Measurements from ENCODE around the gene DCP1A. TPM values are rescaled to one million over a fixed set of nuclear protein-coding genes. Genes with fewer than 3 reads are reported as not detected.
A peak's percentile ranks its signal among the peaks of the same experiment; 100 is the strongest.
"Not testable (repeated sequence)": the region's sequence is repeated elsewhere in the genome, so short reads cannot be mapped to it uniquely, and the experiment has no call there.

The DCP1A gene
- total RNA-seq, 2 donors from 2014 or later, result 28.5 to 33.2 TPM

GRCh38 chr3:53354945-53355498, 7.7 kb upstream of the DCP1A start:
- Histone ChIP-seq H3K27ac (no peak overlapping the region), H3K36me3 (no peaks in the 10 kb centered on the region), H3K4me3 (no peak overlapping the region), H3K27me3 (replicated peaks; ENCODE audit: insufficient read depth) (no peaks in the 10 kb centered on the region), H3K9me3 (no peaks in the 10 kb centered on the region), H3K4me1 (ENCODE audit: control insufficient read depth in 1 of 2, low read depth in 2 of 2) (no peaks in the 10 kb centered on the region)
- TF ChIP-seq, protein P1, sequence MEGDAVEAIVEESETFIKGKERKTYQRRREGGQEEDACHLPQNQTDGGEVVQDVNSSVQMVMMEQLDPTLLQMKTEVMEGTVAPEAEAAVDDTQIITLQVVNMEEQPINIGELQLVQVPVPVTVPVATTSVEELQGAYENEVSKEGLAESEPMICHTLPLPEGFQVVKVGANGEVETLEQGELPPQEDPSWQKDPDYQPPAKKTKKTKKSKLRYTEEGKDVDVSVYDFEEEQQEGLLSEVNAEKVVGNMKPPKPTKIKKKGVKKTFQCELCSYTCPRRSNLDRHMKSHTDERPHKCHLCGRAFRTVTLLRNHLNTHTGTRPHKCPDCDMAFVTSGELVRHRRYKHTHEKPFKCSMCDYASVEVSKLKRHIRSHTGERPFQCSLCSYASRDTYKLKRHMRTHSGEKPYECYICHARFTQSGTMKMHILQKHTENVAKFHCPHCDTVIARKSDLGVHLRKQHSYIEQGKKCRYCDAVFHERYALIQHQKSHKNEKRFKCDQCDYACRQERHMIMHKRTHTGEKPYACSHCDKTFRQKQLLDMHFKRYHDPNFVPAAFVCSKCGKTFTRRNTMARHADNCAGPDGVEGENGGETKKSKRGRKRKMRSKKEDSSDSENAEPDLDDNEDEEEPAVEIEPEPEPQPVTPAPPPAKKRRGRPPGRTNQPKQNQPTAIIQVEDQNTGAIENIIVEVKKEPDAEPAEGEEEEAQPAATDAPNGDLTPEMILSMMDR (IDR thresholded peaks at IDR 0.05), result no peak
- DNase-seq (ENCODE audit: low spot score) (no peak), ATAC-seq (ENCODE audit: insufficient number of reproducible peaks, low FRiP score, low read depth) (no peak)

- no peak overlapping the region for H3K27ac ChIP-seq
- no peak for DNase-seq (ENCODE audit: low spot score)
- TF ChIP-seq, protein P1 (IDR thresholded peaks at IDR 0.05), result no peak
- H3K4me3 ChIP-seq, result no peak overlapping the region
- peaks cover 0 to 1% of the 10 kb centered on the region in 2 donors for H3K4me1 ChIP-seq (ENCODE audit: control insufficient read depth in 1 of 2, low read depth in 2 of 2)
- ATAC-seq (ENCODE audit: insufficient number of reproducible peaks, low FRiP score, low read depth), result no peak
- no peaks in the 10 kb centered on the region for H3K9me3 ChIP-seq
- H3K36me3 ChIP-seq, result no peaks in the 10 kb centered on the region
- H3K27me3 ChIP-seq (replicated peaks; ENCODE audit: insufficient read depth), result no peaks in the 10 kb centered on the region
Observed at GRCh38 chr3:53353202-53353601, 5.9 kb upstream of the DCP1A start.

DNA sequence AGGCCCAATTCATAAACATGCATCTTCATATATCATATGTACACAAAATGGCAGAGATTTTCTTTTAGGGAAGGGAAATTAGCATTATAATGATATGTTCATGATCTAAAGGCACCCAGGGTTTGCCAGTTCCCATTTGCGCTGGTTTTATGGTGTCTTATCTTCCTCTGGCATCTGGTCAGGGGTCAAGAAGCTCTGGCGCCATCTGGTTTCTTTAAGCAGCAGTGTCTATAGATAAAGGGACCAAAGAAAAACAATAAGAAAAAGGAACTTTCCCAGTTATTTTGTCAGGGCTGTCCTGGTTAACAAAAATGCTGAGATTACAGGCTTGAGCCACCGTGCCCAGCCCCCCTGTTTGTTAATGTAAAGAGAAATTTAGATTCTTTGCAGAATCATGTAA, 3.3 kb upstream of the DCP1A start:
- peaks cover 2 to 17% of the 10 kb centered on the region in 2 donors for H3K4me1 ChIP-seq (ENCODE audit: control insufficient read depth in 1 of 2, low read depth in 2 of 2)
- H3K27me3 ChIP-seq (replicated peaks; ENCODE audit: insufficient read depth), result no peaks in the 10 kb centered on the region
- ATAC-seq (ENCODE audit: insufficient number of reproducible peaks, low FRiP score, low read depth), result no peak
- TF ChIP-seq, protein P1 (IDR thresholded peaks at IDR 0.05), result no peak
- H3K27ac ChIP-seq, result no peak overlapping the region
- H3K36me3 ChIP-seq, result no peaks in the 10 kb centered on the region
- DNase-seq (ENCODE audit: low spot score), result no peak
- no peaks in the 10 kb centered on the region for H3K9me3 ChIP-seq
- H3K4me3 ChIP-seq, result no peak overlapping the region

DNA sequence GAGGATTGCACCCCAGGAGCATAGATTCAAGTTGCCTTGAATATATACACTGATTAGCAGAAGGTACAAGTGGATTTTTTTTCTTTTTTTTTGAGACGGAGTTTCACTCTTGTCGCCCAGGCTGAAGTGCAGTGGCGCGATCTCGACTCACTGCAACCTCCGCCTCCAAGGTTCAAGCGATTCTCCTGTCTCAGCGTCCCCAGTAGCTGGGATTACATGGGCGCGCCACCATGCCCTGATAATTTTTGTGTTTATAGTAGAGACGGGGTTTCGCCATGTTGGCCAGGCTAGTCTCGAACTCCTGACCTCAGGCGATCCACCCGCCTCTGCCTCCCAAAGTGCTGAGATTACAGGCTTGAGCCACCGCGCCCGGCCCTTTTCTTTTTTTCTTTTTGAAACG, 775 bp upstream of the DCP1A start:
- not testable (repeated sequence) for H3K9me3 ChIP-seq; ATAC-seq (ENCODE audit: insufficient number of reproducible peaks, low FRiP score, low read depth); DNase-seq (ENCODE audit: low spot score)

GRCh38 chr3:53346922-53347260, 452 bp downstream of the DCP1A start:
- ATAC-seq (ENCODE audit: insufficient number of reproducible peaks, low FRiP score, low read depth) (no peak), DNase-seq (ENCODE audit: low spot score) (no peak)
- no peaks in the 10 kb centered on the region for H3K9me3 ChIP-seq
- H3K4me3 ChIP-seq, result peak overlapping the region; percentile 100
- H3K36me3 ChIP-seq, result peaks cover 7% of the 10 kb centered on the region
- H3K27me3 ChIP-seq (replicated peaks; ENCODE audit: insufficient read depth), result no peaks in the 10 kb centered on the region
- peak overlapping the region; percentile 88 to 94 for H3K27ac ChIP-seq
- peaks cover 20 to 36% of the 10 kb centered on the region in 2 donors for H3K4me1 ChIP-seq (ENCODE audit: control insufficient read depth in 1 of 2, low read depth in 2 of 2)
- TF ChIP-seq, protein P1 (IDR thresholded peaks at IDR 0.05), result no peak

More for the DNA sequence above, 775 bp upstream of the DCP1A start:
- peaks cover 14 to 36% of the 10 kb centered on the region in 2 donors for H3K4me1 ChIP-seq (ENCODE audit: control insufficient read depth in 1 of 2, low read depth in 2 of 2)
- H3K4me3 ChIP-seq, result peak overlapping the region; percentile 100
- not testable (repeated sequence) for H3K36me3 ChIP-seq; H3K27me3 ChIP-seq (replicated peaks; ENCODE audit: insufficient read depth)
- H3K27ac ChIP-seq, result peak overlapping the region; percentile 88 to 94

- ATAC-seq (ENCODE audit: insufficient number of reproducible peaks, low FRiP score, low read depth), result no peak
- TF ChIP-seq, protein P1 (IDR thresholded peaks at IDR 0.05), result no peak
- peak overlapping the region; percentile 88 to 94 for H3K27ac ChIP-seq
Observed at GRCh38 chr3:53346514-53346913, 829 bp downstream of the DCP1A start.

More at GRCh38 chr3:53346514-53346913, 829 bp downstream of the DCP1A start:
- no peak for DNase-seq (ENCODE audit: low spot score)
- Histone ChIP-seq H3K4me3 (peak overlapping the region; percentile 100), H3K27me3 (replicated peaks; ENCODE audit: insufficient read depth) (no peaks in the 10 kb centered on the region), H3K4me1 (ENCODE audit: control insufficient read depth in 1 of 2, low read depth in 2 of 2) (peaks cover 20 to 36% of the 10 kb centered on the region in 2 donors), H3K9me3 (no peaks in the 10 kb centered on the region), H3K36me3 (peaks cover 7% of the 10 kb centered on the region)
